GM18498 (cell line): Measurements from ENCODE around the gene TUBB6.

Source experiments
- ATAC-seq: cut with Tn5 transposase; IDR thresholded peaks from one replicate; pipeline ENCODE4 v1.9.1; 2021; ENCODE audit warnings: mild to moderate bottlenecking, moderate library complexity; ENCODE audit not compliant: unreplicated experiment

The TUBB6 gene

GRCh38 chr18:12335503-12335902 is 27.5 kb downstream of the TUBB6 start:
- no peak for ATAC-seq

GRCh38 chr18:12336171-12336613 is 28.2 kb downstream of the TUBB6 start:
- ATAC-seq = no peak

GRCh38 chr18:12336887-12337286 is 28.8 kb downstream of the TUBB6 start:
- no peak for ATAC-seq

- no peak for ATAC-seq
Observed at GRCh38 chr18:12338382-12338781, 30.3 kb downstream of the TUBB6 start.

- ATAC-seq = no peak
Observed at GRCh38 chr18:12340945-12341660, 33.1 kb downstream of the TUBB6 start.

GRCh38 chr18:12342661-12343060 is 34.6 kb downstream of the TUBB6 start:
- no peak for ATAC-seq

- no peak for ATAC-seq
Observed at GRCh38 chr18:12345491-12346239, 37.6 kb downstream of the TUBB6 start.

GRCh38 chr18:12346240-12346565 is 38.2 kb downstream of the TUBB6 start:
- no peak for ATAC-seq

GRCh38 chr18:12347895-12348294 is 39.9 kb downstream of the TUBB6 start:
- no peak for ATAC-seq

GRCh38 chr18:12352188-12352587 is 44.1 kb downstream of the TUBB6 start:
- ATAC-seq = no peak

- no peak for ATAC-seq
Observed at GRCh38 chr18:12359515-12359927, 51.5 kb downstream of the TUBB6 start.

GRCh38 chr18:12361770-12362378 is 53.8 kb downstream of the TUBB6 start:
- no peak for ATAC-seq

GRCh38 chr18:12362473-12363174 is 54.6 kb downstream of the TUBB6 start:
- no peak for ATAC-seq

GRCh38 chr18:12366379-12366778 is 58.3 kb downstream of the TUBB6 start:
- no peak for ATAC-seq

- ATAC-seq = no peak
Observed at GRCh38 chr18:12366784-12367183, 58.7 kb downstream of the TUBB6 start.

- no peak for ATAC-seq
Observed at GRCh38 chr18:12369211-12369610, 61.2 kb downstream of the TUBB6 start.

GRCh38 chr18:12371590-12371989 is 63.5 kb downstream of the TUBB6 start:
- ATAC-seq = no peak

GRCh38 chr18:12372406-12372805 is 64.4 kb downstream of the TUBB6 start:
- no peak for ATAC-seq

- no peak for ATAC-seq
Observed at GRCh38 chr18:12373116-12373770, 65.2 kb downstream of the TUBB6 start.

GRCh38 chr18:12373771-12374116 is 65.7 kb downstream of the TUBB6 start:
- ATAC-seq = no peak

- ATAC-seq = no peak
Observed at GRCh38 chr18:12374401-12374800, 66.4 kb downstream of the TUBB6 start.
